K562 (cell line): ENCODE data around the gene RPL3. TPM values are rescaled to one million over a fixed set of nuclear protein-coding genes. Genes with fewer than 3 reads are reported as not detected.

Source experiments
- ATAC-seq: fragments of 200-7000 bp; cut with Tn5 transposase; 3 replicates; pipeline ENCODE4 v1.9.1; 2020; ENCODE audit warnings: moderate library complexity
- BruUV-seq: library from RNA; stranded (reverse); fragments of 400-500 nt; replicated peaks from 2 replicates; lab custom pipeline; 2021; lab: Mats Ljungman, UMichigan
- CTCF ChIA-PET: fragments of 300-600 bp; formaldehyde crosslinking; extraction: SDS; loops from one replicate; lab custom pipeline; 2021; ENCODE audit warnings: low intra/inter-chr PET ratio; lab: Yijun Ruan, JAX
- POLR2A ChIA-PET: fragments of 300-600, 350-650 bp; sonication (Branson Sonifier 250); formaldehyde crosslinking; extraction: SDS; loops from one replicate; lab custom pipeline; 2021; ENCODE audit warnings: antibody characterized with exemption, inconsistent platforms; lab: Yijun Ruan, JAX
- DNase-seq, 4 experiments: peaks; one replicate each; pipeline versions ENCODE4 v3.0.0 to v3.0.0-alpha.2; 2011 to 2018; ENCODE audit warnings: low spot score in 3 of 4, mixed read lengths in 3 of 4; ENCODE audit errors: extremely low read depth in 1 of 4
- FAIRE-seq: peaks from 2 replicates; lab custom pipeline; 2011; peaks lifted over from hg19 to GRCh38; lab: Jason Lieb, UNC
- H2AFZ ChIP-seq: 2 replicates; pipeline ENCODE4 v1.6.0; 2011; ENCODE audit warnings: low read depth, low read length, control low read depth, inconsistent platforms
- H3K27ac ChIP-seq: fragments of 200-600 bp; 3 replicates; pipeline ENCODE4 v1.8.0; 2011; ENCODE audit warnings: low read depth, mild to moderate bottlenecking, control low read depth, inconsistent platforms, low read length, moderate library complexity, mixed read lengths; ENCODE audit errors: extremely low read depth
- H3K27me3 ChIP-seq, 2 experiments: fragments of 300-600 bp in 1 of 2; 2 replicates in 1 of 2; 3 replicates in 1 of 2; pipeline versions ENCODE4 v1.6.0 to v1.8.0; 2011; ENCODE audit warnings: inconsistent platforms in 2 of 2, low read length in 2 of 2, mild to moderate bottlenecking in 1 of 2, mixed read lengths in 1 of 2, moderate library complexity in 1 of 2; ENCODE audit not compliant: control insufficient read depth in 2 of 2, insufficient read depth in 2 of 2
- H3K36me3 ChIP-seq: fragments of 300-600 bp; 3 replicates; pipeline ENCODE4 v1.8.0; 2011; ENCODE audit warnings: mild to moderate bottlenecking, low read length, inconsistent platforms; ENCODE audit not compliant: control insufficient read depth, insufficient read depth
- H3K4me1 ChIP-seq, 2 experiments: fragments of 200-600 bp in 1 of 2; replicated peaks in 1 of 2; 2 replicates in 1 of 2; 3 replicates in 1 of 2; pipeline versions ENCODE4 v1.5.1 to v1.8.0; 2011; ENCODE audit warnings: inconsistent platforms in 2 of 2, low read length in 2 of 2, mild to moderate bottlenecking in 1 of 2, mixed read lengths in 1 of 2, moderate library complexity in 1 of 2; ENCODE audit not compliant: control insufficient read depth in 2 of 2, insufficient read depth in 2 of 2
- H3K4me2 ChIP-seq: 2 replicates; pipeline ENCODE4 v1.6.1; 2011; ENCODE audit warnings: low read length, control low read depth, inconsistent platforms, mixed read lengths; ENCODE audit not compliant: insufficient read depth
- H3K4me3 ChIP-seq: fragments of 200-600 bp; sonication (generic), shearing (Covaris generic); 2 replicates; pipeline ENCODE4 v1.5.1; 2016; ENCODE audit warnings: control low read depth, inconsistent platforms
- H3K79me2 ChIP-seq: fragments of 200-600 bp; 3 replicates; pipeline ENCODE4 v1.8.0; 2011; ENCODE audit warnings: low read length, inconsistent platforms; ENCODE audit not compliant: control insufficient read depth, insufficient read depth
- H3K9ac ChIP-seq, 2 experiments: 2 replicates each; pipeline versions ENCODE4 v1.6.0 to v1.6.1; 2011; ENCODE audit warnings: low read depth in 2 of 2, low read length in 2 of 2, control low read depth in 1 of 2, inconsistent platforms in 1 of 2, mild to moderate bottlenecking in 1 of 2, mixed read lengths in 1 of 2; ENCODE audit not compliant: insufficient read depth in 1 of 2
- H3K9me1 ChIP-seq: one replicate; pipeline ENCODE4 v1.6.0; 2011; ENCODE audit warnings: inconsistent platforms, mild to moderate bottlenecking, low read length, moderate library complexity; ENCODE audit not compliant: control insufficient read depth, insufficient read depth
- H3K9me3 ChIP-seq: replicated peaks from 2 replicates; pipeline ENCODE4 v1.5.1; 2011; ENCODE audit warnings: low read depth, low read length, inconsistent platforms; ENCODE audit not compliant: control insufficient read depth, insufficient read depth
- H4K20me1 ChIP-seq: replicated peaks from 2 replicates; pipeline ENCODE4 v1.6.1; 2011; ENCODE audit warnings: low read length, inconsistent platforms, mixed read lengths; ENCODE audit not compliant: control insufficient read depth, insufficient read depth
- BCOR ChIP-seq: fragments of 450-650 bp; IDR thresholded peaks from 2 replicates; pipeline ENCODE4 v1.6.1; 2016
- KDM5B ChIP-seq: fragments of 200-600 bp; sonication (generic); IDR thresholded peaks from 2 replicates; pipeline ENCODE4 v1.6.1; 2012; ENCODE audit warnings: low read depth, mild to moderate bottlenecking, moderate library complexity, low read length, control low read depth, inconsistent platforms; ENCODE audit not compliant: insufficient replicate concordance
- POU5F1 ChIP-seq: fragments of 150-350 bp; IDR thresholded peaks from 2 replicates; pipeline ENCODE4 v1.6.1; 2014; ENCODE audit warnings: borderline replicate concordance, low read length, low read depth, mild to moderate bottlenecking; ENCODE audit not compliant: partially characterized antibody
- RFX1 ChIP-seq: fragments of 450-650 bp; IDR thresholded peaks from 2 replicates; pipeline ENCODE4 v1.6.1; 2016; ENCODE audit warnings: mild to moderate bottlenecking, moderate library complexity
- ZBTB5 ChIP-seq: fragments of 450-650 bp; IDR thresholded peaks from 2 replicates; pipeline ENCODE4 v1.6.1; 2017; ENCODE audit warnings: antibody characterized with exemption
- ZFP36 ChIP-seq: fragments of 150-350 bp; IDR thresholded peaks from 2 replicates; pipeline ENCODE4 v1.6.1; 2018; ENCODE audit warnings: low read length, low read depth; ENCODE audit not compliant: partially characterized antibody
- ZNF830 ChIP-seq: fragments of 250-450 bp; sonication (Bioruptor Pico); IDR thresholded peaks from 2 replicates; pipeline ENCODE4 v1.5.0; 2021; ENCODE audit warnings: mild to moderate bottlenecking
- WGBS: fragments of 100-300 bp; shearing (Covaris generic); methylation state at CpG from one replicate; pipeline ENCODE4 v1.1.6; 2016; ENCODE audit warnings: low coverage, mixed read lengths; ENCODE audit not compliant: insufficient coverage; ENCODE audit errors: missing lambda C conversion rate; 5-methylcytosine and 5-hydroxymethylcytosine counted together
- in situ Hi-C: fragments of 300-500 bp; cut with MboI; formaldehyde crosslinking; loops from 4 replicates; pipeline ENCODE4 v1.15.0; 2018; ENCODE audit warnings: inconsistent platforms, mixed read lengths
- intact Hi-C: fragments of 100-400 bp; cut with micrococcal nuclease; formaldehyde crosslinking; loops from 2 replicates; pipeline ENCODE4 v1.14.2; 2022
- polyA plus RNA-seq, 8 experiments: library from polyadenylated mRNA; depleted of rRNA in 4 of 8; stranded (reverse) in 5 of 8; unstranded in 3 of 8; fragments of >200 nt; fragmentation: Nextera tagmentation in 2 of 8; fragmentation: Illumina TruSeq in 1 of 8; extraction: Ambion mirVana in 2 of 8; extraction: Trizol in 1 of 8; gene quantifications; 2 replicates each; pipeline versions ENCODE4 v1.2.1 to v1.2.3, GENCODE V29; 2011 to 2014; ENCODE audit warnings: inconsistent platforms in 1 of 8, missing spikeins in 1 of 8
- total RNA-seq, 7 experiments: library from RNA; depleted of rRNA in 6 of 7; stranded (reverse); fragments of >200 nt in 6 of 7; fragmentation: Illumina TruSeq in 2 of 7; extraction: Trizol in 2 of 7; gene quantifications; 2 replicates each; pipeline versions ENCODE4 v1.2.1 to v1.2.3, GENCODE V29; 2011 to 2021; ENCODE audit warnings: low replicate concordance in 1 of 7
- TF ChIP-seq, protein P1 (sequence below): fragments of 450-650 bp; conservative IDR thresholded peaks from 2 replicates; pipeline ENCODE4 v1.6.1; 2016; ENCODE audit warnings: missing genetic modification characterization, low read depth, mild to moderate bottlenecking, control low read depth, missing compliant biosample characterization

RPL3 gene
- total and polyA plus RNA-seq, 9 of the 15 experiments (the other 6 are each of a cell fraction or from before 2014, with no cell fraction given), result 1,624 to 4,066 (median 2,565) TPM

DNA sequence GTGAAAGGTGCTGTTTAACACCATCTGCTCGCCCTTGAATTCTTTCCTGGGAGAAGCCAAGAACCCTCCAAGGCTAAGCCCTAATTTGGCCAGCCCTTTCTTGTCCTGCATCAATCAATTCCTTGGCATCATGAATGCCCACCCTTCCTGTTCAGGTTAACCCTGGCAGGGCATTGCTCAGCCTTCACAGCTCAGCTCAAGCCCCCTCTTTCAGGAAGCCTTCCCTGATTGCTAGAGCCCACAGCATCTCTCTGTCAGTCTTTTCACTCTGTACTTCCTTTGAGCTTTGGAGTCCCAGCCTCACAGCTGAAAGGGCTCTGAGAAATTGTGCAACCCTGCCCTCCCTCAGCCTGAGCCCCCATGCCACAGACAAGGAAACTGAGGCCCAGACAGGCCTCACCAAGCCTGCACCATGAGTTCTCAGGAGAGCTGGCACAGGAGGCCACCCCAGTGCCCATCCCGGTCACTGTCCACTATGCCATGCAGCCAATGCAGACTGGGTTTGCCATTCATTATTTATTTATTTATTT lies 16.9 kb downstream of the RPL3 start:
- H3K36me3 ChIP-seq, result no peaks in the 10 kb centered on the region
- peaks cover 8 to 31% of the 10 kb centered on the region in 2 experiments; a peak in 4 of 5 replicates for H3K4me1 ChIP-seq
- FAIRE-seq, result no peak
- in situ Hi-C loops (no loop called here), intact Hi-C loops (loop anchor here (10.0 kb wide), 1 partner anchor 58 kb away; the partner anchor contains the start of gene PDGFB)
- H3K4me2 ChIP-seq, result no peak overlapping the region
- peak; percentile 96 for TF ChIP-seq ZFP36
- no peak for TF ChIP-seq POU5F1
- 0 out of 2 replicates have a peak, but pooled peaks have one; percentile 30 for TF ChIP-seq BCOR
- H4K20me1 ChIP-seq, result no peaks in the 10 kb centered on the region
- no peaks in the 10 kb centered on the region for H3K9me3 ChIP-seq
- 80% methylated on average over 2 of the region's 2 CpGs for WGBS
- H3K27ac ChIP-seq, result no peak overlapping the region
- ChIA-PET CTCF (interaction anchor here (0.5 kb wide), 1 partner anchor 117 kb away, joined by 3 read pairs; no protein-coding TSS in a partner anchor), POLR2A (interaction anchor here (0.6 to 5.1 kb wide), 3 partner anchors 10 to 114 kb away, joined by 3 to 59 read pairs (median 14); partner anchors contain the start of gene RPL3)
- no peaks in the 10 kb centered on the region for H3K79me2 ChIP-seq
- ATAC-seq, result no peak
- no TSS peak for BruUV-seq
- no peak for DNase-seq
- no peaks in the 10 kb centered on the region for H3K9me1 ChIP-seq
- no peak overlapping the region for H2AFZ ChIP-seq
- no peak overlapping the region for H3K9ac ChIP-seq
- no peaks in the 10 kb centered on the region for H3K27me3 ChIP-seq
- H3K4me3 ChIP-seq, result no peak overlapping the region

DNA sequence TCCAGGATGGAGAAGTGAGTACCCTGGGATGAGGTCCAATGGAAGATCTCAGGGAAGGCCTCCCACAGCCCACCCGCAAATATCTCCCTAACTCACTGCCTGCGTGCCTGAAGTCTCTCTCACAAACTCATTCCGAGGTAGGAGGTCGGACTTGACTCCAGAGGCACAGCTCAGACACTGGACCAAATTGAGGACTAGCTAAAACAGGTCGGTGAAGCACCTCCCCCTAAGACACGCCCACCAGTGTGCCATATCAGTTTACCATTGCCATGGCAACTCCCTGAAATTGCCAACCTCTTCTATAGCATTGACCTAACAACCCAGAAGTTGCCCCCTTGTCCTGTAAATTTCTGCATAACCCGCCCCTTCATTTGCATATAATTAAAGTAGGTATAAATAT lies 17.5 kb downstream of the RPL3 start:
- Histone ChIP-seq H3K27me3 (no peaks in the 10 kb centered on the region), H2AFZ (no peak overlapping the region), H3K27ac (no peak overlapping the region), H3K4me2 (no peak overlapping the region), H3K9ac (no peak overlapping the region), H4K20me1 (no peaks in the 10 kb centered on the region), H3K9me3 (no peaks in the 10 kb centered on the region), H3K36me3 (no peaks in the 10 kb centered on the region), H3K9me1 (no peaks in the 10 kb centered on the region), H3K79me2 (no peaks in the 10 kb centered on the region), H3K4me1 (peaks cover 8 to 33% of the 10 kb centered on the region in 2 experiments; a peak in 4 of 5 replicates), H3K4me3 (no peak overlapping the region)
- ChIA-PET POLR2A (interaction anchor here (0.6 to 5.1 kb wide), 4 partner anchors 10 to 114 kb away, joined by 3 to 59 read pairs (median 8); partner anchors contain the start of gene RPL3), CTCF (no interaction called here)
- BruUV-seq, result no TSS peak
- intact Hi-C loops, result loop anchor here (10.0 kb wide), 1 partner anchor 57 kb away; the partner anchor contains the start of gene PDGFB
- 25% methylated on average over 7 of the region's 7 CpGs for WGBS
- TF ChIP-seq KDM5B, result no peak
- TF ChIP-seq ZNF830 (CRISPR knock-in tag), result no peak
- TF ChIP-seq, protein P1, sequence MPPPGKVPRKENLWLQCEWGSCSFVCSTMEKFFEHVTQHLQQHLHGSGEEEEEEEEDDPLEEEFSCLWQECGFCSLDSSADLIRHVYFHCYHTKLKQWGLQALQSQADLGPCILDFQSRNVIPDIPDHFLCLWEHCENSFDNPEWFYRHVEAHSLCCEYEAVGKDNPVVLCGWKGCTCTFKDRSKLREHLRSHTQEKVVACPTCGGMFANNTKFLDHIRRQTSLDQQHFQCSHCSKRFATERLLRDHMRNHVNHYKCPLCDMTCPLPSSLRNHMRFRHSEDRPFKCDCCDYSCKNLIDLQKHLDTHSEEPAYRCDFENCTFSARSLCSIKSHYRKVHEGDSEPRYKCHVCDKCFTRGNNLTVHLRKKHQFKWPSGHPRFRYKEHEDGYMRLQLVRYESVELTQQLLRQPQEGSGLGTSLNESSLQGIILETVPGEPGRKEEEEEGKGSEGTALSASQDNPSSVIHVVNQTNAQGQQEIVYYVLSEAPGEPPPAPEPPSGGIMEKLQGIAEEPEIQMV, result peak; percentile 87
- peak; percentile 84 for TF ChIP-seq RFX1
- TF ChIP-seq ZBTB5, result peak; percentile 68; the same call in 1 of the 2 replicates
- in situ Hi-C loops, result no loop called here
- DNase-seq (no peak), ATAC-seq (no peak), FAIRE-seq (no peak)
